NCI-H2227 (cell line): Measurements from ENCODE around the gene DNMT3A.
A peak's percentile ranks its signal among the peaks of the same experiment; 100 is the strongest.

Experiments used
- DNase-seq: peaks from one replicate; lab custom pipeline; 2025; ENCODE audit not compliant: unreplicated experiment; lab: John Stamatoyannopoulos, UW

Gene DNMT3A

DNA sequence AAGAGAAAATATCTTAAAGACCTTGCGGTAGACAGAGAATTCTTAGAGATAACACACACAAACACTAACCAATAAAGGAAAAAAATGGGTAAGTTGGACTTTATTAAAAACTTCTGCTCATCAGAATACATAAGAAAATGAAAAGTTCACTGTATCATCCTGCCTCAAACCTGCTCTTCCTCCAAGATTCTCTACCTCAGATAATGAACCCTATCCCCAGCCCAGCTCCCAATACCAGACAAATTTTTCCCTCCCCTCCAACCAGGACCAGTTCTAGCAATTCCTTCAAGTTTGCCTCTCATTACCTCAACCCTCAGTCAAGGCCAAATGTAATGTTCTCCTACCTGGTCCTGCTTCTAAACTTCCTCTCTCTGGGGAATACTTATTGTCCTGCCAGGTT is 79.4 kb downstream of the DNMT3A start:
- no peak for DNase-seq

DNA sequence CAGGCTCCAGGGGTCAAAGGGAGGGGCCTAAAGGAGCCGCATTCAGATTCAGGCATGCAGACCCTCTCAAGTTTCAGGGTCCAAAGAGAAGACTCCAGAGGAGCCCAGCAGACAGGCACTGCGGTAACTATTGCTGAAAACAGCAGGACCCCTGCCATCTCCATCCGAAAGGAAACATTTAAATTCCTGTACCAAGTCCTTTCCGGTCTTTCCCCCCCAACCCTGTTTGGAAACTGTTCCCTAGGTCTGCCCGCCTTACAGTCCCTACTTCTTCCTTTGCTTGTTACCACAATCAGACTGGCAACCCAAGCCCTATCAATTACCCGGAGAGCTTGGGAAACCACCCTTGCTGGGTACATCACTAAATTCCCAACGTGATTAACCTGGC is 82.0 kb downstream of the DNMT3A start:
- no peak for DNase-seq

DNA sequence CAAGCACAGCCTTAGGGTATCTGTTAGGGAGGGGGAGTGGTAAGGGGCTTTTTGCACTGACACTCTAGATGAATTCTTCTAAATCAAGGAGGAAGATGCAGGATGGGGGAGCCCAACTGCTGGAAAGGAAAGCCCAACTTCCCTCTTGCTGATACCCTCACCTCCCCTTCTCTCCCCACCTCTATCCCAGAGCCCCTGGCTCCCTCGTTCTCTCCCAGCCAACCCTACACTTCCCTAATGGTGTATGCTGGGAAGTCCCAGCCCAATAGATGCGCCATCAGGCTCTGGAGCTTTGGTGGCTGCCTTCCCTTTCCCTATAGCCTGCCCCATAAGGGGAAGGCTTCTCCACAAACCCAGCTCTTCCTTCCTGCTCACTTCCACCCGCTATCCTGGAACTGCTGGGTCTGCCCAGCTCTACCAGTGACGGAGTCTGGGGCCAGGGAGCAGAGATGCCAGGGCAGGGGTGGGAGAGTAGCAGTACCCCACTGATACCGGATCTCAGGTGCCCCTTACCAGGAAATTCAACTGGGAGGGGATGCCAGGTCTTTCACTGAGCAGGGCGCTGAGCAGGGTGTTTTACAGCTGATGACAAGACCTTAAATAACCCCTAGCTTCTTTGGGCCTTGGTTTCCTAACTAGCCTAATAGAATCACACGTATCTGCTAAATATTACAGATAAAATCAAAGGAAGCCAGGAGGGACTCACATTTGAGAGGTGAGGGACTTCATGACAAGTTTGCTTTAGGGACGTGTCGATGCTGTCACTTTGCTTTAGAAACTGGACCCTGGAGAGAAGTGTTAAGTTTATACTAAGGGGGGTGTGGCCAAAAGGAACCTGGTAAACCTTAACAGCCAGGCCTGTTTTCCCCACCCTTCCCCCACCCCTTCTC is 82.6 kb downstream of the DNMT3A start:
- no peak for DNase-seq

DNA sequence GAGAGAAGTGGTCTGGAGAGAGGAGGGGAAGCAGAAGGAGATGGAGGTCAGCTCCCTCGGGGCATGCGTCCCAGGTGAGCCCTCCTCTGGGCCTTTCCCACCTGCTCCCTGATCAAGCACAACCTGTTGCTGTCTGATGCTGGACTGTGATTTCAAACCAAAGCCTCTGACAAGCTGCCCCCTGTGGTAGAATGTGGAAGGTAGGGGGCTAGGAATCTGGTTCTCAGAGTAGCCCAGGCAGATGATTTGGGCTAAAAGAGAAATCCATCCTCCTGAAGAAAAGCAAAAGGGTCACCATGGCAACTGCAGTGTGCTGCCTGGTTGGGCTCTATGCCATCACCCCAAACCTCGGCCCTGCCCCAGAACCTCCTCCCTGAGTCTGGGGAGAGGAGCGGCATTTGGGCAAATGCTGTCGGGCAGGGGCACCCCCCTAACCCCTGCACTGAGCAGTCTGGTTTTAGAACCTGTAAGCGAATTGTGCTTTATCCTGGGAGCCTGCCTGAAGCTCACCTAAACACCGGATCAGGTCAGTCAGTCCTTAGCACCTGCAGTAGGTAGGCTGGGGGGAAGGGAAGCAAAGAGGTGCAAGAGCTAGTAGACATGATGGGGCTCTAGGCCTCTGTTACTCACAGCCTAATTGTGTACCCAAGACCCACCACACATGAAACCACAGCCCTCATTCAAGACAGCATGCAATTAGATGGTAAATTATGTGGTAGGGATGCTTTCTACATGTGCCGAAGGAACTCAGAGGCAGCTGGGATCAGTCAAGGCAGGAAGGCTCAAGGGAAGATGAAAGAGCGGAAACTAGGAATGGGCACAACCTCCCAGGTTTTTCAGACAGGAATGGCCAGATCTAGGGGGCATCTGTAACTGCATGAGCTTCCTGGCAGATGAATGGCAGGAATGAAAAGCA is 83.5 kb downstream of the DNMT3A start:
- DNase-seq: peak; percentile 49

DNA sequence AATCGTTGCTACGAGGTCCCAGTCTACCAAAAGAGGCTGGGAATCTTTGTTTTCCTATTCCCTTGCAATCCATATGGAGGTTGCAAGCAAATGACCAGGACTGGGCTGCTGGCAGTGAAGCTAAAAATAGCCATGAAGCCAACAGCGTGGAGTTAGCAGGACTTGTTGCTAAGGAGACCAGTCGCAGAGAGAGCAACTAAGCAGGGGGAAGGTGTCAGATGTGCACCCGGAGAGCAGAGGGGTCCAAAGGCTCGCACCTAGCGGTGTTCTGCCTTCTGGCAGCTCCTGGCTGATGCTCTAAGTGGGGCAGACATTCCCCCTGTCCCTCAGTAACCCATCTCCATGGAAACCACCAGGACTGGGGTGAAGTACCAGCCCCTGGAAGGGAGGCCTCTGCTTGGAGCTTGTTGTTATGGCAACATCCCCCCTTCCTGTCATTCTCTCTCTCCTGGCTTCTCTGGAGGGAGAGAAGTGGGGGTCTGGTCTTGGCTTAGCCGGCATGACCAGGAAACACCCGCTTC is 84.6 kb downstream of the DNMT3A start:
- peak; percentile 91 for DNase-seq

DNA sequence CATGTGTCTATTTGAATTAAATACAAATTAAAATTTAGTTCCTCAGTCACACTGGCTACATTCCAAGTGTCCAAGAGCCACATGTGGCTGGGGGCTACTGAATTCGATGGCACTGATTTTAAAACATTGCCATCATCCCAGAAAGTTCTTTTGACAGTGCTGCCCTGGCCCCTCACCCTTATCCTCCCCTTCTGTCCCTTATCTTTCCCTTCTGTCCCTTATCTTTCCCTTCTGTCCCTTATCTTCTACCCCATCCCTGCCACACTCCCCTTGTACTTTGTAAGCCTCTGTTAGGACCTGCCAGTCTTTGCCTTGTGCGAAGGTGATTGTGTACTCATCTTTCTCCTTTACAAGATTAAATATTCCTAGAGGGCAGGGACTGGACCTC is 85.2 kb downstream of the DNMT3A start:
- DNase-seq: no peak

DNA sequence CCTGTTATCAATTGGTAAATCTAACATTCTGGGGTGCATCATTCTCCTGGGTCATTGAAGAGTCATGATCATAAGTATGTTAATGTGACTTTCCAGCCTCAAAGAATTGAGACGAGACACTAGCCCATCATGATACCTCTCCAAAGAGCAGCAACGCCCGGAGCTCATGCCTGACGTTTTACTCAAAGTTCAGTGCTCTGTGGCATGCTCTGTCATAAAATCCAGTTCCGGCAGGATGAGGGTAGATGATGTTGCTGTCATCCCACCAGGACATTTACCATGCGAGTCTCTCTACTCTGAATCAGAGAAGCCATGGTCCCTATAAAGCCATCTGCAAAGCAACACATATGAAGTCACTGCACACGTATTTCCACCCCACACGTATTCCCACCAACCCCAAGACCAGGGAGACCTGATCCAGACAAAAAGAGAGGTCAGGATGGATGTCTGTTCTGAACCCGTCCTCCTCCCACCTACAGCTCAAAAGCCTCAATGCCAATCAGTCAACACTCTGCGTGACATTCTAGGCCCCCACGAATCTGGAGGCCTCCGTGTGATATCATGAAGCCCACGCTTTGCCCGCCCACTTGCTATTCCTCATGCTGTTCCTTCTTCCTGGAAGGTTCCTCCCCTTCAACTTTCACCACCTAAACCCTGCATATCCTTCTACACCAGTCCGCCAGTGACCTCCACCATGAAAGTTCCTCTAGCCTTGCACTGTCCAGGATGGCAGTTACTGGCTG is 85.8 kb downstream of the DNMT3A start:
- no peak for DNase-seq

DNA sequence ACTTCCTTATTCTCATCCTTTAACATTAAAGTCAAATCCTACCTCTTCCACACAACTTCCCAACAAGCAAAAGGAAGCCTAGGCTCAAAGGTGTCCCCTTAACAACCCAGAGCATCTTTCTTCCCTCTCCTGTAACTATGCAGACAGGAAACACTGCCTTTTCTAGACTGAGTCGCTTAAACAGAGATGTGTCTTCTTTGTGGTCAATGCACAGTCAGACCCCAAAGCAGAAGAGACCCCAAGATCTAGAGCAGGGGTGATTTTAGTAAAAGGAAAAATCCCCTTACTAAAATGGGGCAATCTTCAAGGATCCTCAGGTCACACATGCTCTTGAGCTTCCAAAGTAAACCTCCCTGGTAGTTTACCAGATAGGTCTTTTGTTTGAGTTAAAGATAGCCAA is 86.8 kb downstream of the DNMT3A start:
- no peak for DNase-seq

DNA sequence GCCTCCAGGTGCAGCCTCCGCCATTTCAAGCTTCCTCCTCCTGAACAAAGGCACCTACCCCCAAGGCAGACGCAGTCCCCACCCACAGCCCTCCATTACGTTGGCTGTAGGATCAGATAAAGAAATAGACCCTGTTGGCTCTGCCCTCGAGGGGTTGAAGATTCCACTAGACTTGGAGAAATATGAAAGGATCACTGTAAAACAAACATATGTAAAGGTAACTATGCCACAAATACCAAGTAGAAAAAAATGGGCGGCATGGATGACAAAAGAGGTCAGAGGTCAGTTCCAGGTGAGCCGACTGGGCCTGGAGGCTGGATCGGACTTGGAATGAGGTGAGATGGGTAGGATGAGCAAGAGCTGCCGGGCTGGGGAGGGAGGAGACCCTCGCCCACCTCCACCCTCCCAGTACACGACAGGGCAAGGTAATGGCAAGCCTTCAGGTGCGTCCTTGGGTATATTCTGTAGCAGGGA is 88.5 kb downstream of the DNMT3A start:
- DNase-seq: no peak

DNA sequence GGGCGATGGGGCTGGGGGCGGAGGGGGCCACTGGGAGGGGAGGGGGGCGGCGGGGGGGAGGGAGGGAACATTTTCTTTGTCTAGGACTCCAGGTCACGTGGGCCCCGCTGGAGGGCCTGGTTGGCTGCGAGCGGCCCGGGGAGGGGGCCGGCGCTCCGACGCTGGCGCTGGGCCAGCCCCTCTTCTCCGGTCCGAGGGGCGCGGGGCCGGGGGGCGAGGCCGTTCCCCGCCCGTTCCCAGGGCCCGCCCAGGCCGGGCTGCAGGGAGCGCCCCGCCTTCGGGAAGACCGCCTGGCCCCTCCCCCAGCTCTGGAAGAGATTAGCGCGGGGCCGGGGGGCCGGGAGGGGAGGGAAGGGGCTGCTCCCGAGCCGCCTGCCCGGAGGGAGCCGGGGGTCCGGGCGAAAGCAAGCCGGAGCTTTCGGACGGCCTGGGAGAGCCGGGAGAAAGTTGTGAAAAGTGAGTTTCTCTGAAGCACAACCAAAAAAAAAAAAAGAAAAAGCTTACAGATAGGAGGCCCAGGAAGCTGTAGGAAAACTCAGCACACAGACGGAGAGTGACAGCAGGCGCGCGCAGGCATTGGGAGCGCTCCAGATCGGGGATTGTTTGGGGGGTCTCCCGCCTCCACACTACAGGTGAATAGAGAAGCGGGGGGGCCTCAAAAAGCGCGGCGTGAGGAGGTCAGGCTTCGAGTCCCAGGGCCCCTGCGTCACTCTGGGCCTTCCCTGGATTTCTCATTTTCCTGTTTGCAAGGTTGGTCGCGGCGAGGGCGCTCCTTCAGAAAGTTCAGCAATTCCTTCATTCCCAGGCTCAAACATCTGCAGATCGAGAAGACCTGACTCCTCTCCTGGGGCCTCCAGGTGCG is 89.2 kb downstream of the DNMT3A start:
- peak; percentile 97 for DNase-seq

DNA sequence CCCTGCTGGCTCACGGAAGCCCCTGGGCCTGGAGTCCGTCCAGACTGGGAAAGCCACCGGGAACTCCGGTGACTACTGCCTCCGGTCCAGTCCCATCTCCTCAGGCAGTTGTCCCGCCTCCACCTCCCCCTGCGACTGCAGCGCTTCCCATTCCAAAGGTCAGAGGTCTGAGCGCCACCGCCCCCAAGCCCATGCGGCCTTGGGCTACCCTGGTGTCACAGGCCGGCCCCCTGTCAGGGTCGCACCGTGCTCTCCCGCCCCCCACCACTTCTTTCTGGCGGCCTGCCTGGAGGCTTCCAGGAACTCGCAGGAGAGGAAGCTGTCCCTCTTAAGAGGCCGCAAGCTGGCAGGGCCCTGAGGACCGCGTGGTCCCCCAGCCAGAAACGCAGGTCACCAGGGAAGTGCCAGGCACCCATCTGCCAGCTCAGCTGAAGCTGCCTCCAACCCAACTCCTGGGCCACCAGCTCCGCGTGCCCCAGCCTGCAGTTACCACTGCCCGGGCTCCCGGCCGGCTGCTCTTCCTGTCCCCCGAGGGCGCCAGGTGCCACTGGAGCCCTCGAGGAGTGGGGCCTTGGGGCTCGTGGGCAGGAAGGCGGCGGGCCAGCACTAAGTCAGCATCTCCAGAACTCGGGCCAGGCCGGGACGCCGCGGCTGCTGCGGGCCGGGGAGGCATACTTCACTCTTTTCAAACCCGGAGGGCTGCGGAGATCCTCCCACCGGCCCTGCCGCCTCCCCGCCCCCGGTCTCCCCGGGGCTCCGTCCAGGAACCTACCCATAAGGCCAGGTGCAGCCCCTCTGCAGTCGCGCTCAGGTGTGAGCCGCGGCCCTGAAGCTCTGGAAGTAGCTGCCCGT is 90.1 kb downstream of the DNMT3A start:
- peak; percentile 60 for DNase-seq

DNA sequence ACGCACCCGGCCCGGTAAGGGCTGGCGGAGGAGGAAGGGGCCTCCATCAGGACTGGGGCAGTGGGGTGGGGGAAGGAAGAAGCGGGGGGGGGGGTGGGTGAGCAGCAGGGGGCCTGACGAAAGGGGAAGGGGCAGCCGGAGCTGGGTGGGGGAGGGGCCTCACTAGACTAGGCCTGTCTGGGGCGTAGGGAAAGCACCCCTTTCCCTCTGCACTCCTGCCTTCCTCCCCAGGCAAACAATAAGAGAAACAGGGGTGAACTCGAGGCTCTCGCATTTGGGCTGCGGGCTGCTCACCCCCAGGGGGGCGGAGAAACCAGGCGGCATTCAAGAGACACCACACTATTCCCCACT is 90.7 kb downstream of the DNMT3A start:
- no peak for DNase-seq

DNA sequence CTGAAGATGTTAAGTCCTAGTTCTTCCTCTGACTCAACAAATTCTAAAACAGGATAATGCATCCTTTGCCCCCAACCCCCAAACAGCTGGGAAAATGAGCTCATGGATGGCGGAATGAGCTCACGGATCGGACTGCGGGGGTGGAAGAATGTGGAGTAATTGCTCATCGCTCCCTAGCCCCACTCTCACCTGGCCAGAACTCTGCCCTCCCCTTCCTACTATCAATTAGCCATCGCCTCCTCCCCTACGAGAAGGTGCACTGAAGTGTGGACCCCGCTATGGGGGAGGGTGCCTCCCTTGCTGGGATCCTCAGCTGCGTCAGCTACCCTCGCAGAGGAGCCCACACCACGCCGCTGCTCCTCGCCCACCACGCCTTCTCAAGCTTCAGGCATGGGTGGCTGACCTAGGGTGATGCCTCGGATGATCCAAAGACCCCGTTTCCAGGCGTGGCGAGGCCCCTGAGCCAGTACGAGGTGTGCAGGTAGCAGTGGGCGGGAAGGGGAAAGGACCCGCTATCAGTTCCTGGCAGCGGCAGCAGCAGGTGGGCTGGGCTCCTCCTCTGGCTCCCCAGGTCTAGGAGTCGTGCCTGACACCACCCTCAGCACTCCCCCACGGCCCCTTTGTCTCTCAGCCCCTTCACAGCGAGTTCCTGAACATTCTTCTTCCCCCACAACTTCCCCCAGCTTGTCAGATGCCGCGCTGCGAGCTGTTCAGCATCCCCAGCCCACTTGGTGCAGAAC is 91.2 kb downstream of the DNMT3A start:
- peak; percentile 50 for DNase-seq

DNA sequence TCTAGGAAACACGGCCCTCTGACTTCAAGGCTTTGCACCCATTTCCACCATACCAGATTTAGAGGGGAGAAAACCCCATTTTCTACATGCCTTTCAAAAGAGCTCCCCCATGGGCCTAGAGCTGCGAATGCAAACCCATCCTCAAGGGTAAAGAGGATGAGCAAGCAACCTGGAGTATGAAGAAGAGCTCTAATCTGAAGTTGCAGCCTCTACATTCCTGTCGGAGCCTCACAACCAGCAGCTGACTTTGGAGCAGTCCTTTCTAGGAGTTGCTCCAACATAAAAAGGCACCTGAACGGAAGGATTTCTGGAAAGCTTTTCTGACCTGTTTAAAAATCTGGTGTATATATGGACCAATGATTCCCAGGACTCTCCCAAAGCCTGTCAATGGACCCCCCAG is 91.9 kb downstream of the DNMT3A start:
- no peak for DNase-seq

DNA sequence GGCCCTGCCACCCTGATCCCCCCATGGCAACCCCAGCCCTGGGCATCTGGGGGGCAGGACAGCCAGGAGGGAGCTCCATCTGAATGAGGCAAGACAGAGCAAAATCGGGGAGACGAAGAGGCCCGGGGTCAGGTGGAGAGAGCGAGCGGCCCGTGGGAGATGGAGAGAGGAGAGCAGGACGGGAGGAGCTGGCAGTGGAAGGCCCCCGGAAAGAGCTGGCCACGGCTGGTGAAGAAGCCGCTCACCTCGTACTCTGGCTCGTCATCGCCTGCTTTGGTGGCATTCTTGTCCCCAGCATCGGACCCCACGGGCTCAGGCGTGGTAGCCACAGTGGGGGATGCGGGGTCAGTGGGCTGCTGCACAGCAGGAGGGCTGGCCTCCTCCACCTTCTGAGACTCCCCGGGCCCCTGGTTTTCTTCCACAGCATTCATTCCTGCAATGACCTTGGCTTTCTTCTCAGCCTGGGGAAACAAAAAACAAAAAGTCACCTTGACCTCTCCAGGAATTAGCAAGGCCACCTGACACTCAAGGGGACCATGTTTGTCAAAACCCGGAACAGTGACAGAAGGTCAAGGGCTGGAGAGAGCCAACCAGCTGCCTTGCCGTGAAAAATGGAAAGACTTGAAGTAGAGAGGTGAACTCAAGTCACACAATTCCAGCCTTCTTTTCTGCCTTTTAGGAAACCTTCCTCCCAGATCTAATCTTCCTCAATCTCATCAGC is 93.8 kb downstream of the DNMT3A start:
- DNase-seq: no peak

DNA sequence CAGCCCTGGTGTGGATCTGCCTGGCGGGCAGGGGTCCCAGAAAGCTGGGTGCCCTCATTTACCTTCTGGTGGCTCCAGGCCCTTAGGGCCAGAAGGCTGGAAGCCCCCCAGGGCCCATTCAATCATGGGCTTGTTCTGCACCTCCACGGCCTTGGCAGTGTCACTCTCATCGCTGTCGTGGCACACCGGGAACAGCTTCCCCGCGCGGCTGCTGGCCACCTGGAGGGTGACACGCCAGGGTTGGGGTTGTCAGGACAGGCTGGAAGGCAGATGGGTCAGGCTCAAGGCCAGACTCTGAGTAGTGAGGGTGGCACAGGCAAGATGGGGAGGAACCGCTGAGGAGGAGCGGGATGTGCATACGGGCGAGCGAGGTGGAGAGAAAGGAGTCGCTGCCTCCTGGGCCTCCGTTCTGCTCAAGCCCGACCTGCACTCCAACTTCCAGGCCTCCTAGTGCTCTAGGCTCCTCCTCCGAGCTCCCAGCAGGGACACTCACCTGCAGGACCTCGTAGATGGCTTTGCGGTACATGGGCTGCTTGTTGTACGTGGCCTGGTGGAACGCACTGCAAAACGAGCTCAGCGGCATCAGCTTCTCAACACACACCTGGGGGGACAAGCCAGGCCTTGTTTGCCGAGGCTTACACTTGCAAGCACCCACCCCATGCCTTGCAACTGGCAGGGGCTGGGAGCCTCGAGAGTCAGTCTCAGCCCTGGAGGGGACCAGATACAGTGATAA is 95.0 kb downstream of the DNMT3A start:
- no peak for DNase-seq

DNA sequence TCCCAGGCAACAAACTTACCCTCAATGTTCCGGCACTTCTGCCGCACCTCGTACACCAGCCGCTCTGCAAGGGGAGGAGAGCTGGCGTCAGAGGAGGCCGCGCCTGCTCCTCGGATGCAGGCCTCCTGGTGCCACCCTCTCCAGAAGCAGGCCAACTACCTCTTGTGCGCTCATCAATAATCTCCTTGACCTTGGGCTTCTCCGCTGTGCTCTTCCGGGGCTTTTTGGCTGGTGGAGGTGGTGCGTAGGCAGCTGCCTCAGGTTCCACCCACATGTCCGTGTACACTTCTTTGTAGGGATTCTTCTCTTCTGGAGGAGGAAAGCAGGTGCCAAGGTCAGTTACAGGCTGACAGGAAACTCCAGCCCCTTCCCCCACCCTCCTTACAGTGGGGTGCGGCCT is 95.7 kb downstream of the DNMT3A start:
- DNase-seq: no peak
